ENCODE results near the gene PLTP.
"Not testable (repeated sequence)": the region's sequence is repeated elsewhere in the genome, so short reads cannot be mapped to it uniquely, and the experiment has no call there.

The PLTP gene

DNA sequence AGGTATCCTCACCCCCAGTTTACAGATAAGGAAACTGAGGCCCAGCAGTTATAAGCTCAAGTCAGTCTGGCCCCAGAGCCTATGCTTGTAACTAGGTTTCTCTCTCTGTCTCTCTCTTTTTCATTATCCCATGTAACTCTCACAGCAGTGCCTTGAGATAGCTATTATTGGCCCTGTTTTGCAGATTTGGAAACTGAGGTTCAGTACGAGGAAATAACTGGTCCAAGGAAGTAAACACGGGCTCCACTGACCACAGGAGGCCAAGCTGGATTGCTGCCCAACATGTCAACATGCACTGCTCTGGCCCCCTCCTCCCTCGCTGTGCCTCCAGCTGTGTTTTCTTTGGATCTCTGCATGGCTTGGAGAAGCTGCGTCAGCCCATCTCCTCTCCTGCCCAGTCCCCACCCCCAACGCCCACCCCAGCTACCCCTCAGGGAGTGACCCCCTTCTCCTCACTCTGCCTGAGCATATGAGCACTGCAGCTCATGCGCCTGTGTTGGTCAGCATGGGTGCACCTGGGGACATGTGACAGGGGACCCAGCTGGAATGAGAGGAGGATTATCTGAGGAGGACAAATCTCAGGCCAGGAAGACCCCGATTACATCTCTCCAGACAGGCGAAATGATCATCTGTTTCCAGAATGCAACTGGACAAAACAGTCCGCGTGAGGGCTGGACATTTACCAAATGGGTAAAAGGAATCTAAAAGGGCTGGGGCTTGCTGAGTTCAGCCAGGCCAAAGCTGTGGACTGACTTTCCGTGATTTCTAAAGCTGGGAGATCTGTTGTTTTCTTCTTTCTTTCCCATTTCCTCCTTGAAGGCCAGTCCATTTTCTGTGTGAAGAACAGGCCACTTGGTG, 7.8 kb upstream of the PLTP start:
- no peak for DNase-seq

DNA sequence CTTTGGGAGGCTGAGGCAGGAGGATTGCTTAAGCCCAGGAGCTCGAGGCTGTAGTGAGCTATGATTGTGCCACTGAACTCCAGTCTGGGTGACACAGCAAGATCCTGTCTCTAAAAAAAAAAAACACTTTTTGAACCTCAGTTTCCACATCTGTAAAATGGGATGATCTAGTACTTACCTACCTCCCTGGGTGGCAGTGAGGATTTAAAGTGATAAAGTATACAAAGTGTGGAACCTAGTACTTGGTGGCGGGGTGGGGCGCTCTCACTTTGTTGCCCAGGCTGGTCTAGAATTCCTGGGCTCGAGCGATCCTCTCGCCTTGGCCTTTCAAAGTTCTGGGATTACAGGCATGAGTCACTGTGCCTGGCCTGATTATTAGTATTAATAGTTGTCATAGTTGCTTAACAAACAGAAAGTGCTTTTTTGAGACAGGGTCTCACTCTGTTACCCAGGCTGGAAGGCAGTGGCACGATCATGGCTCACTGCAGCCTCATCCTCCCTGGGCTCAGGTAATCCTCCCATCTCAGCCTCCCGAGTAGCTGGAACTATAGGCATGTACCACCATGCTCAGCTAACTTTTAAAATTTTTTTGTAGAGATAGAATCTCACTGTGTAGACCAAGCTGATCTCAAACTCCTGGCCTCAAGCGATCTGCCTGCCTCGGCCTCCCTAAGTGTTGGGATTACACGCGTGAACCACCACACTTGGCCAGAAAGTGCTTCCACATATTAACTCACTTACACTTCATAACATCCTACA, 7.0 kb upstream of the PLTP start:
- DNase-seq, result no peak

DNA sequence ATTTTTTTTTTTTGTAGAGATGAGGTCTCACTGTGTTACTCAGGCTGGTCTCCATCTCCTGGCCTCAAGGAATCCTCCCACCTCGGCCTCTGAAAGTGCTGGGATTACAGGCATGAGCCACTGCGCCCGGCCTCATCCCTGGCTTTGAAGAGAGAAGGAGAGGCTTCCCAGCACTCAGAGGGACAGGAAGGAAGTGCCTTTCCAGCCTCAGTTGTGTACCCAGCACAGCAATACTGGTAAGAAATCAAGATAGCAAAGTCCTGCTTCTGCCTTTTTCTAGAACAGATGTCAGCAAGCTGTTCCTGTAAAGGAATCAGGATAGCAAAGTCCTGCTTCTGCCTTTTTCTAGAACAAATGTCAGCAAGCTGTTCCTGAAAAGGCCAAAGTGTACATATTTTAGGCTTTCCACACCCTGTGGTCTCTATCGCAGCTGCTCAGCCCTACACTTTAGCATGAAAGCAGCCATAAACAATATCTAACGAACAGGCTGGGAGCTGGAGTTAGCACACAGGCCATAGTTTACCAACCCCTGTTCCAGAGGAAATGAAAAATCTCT, 6.3 kb upstream of the PLTP start:
- DNase-seq, result no peak

- no peak for DNase-seq
Measured at GRCh38 chr20:45917790-45918141, 5.8 kb upstream of the PLTP start.

DNA sequence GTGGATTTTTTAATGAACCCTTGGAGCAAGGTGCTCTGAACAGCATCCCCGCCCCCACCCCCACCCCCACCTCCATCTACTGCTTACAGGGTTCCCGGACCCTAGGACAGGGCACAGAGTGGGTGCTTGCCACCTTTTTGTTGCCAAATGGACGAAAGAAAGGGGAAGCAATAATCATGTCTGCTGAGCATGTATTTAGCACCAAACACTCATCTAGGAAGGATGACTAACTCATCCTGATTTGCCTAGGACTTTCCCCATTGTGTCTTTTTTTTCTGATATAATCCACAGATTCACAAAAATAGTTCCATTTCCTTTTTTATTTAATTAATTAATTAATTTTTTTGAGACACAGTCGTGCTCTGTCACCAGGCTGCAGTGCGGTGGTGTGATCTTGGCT, 1.2 kb upstream of the PLTP start:
- no peak for DNase-seq

DNA sequence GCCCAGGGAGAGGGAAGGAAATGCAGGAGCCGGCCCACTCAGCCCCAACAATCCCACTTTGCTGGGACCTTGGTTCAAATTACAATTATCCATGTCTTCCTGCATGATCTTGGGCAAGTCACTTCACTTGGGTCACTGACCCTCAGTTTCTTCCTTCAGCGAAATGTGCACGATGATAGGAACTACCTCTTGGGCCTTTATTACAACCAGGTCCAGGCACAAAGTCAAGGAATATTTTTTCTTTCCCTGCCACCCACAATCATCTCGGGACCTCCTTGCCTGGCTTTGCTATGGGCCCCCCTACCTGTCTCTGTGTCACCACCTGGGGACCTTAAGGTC, 358 bp upstream of the PLTP start:
- no peak for DNase-seq

DNA sequence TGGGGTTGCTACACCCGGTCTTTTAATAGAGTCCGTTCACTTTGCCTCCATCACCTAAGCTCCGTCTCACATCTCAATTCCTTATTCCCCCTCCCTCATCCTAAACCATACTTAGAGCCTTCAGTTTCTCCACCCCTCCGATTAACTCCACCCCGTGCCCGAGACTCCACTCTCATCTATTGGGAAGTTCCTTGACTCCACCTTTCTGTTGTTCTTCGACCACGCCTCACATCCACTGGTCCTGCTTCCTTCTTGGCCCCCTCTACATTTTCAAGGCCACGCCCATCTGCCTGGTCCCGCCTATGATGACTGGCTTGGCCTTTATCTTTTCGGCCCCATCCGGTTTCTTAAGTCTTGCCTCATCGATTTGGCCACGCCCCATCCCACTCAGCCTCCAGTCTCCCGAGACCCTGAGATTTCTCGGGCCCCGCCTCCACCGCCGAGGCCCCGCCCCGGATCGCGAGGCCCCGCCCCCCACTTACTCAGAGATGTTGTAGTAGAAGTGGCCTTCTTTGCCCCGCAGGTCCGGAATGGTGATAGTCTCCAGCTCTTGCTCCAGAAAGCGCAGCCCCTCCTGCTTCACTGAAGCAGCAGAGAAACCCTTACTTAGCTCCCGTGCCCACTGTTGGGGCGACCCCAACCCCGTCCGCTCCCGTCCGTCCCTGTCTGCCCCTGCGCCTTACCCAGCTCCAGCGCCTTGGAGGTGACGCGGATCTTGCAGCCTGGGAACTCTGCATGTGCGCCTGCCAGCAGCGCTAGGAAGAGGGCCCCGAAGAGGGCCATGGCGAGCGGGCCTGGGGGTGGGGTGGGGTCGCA, 1.1 kb downstream of the PLTP start:
- no peak for DNase-seq

DNA sequence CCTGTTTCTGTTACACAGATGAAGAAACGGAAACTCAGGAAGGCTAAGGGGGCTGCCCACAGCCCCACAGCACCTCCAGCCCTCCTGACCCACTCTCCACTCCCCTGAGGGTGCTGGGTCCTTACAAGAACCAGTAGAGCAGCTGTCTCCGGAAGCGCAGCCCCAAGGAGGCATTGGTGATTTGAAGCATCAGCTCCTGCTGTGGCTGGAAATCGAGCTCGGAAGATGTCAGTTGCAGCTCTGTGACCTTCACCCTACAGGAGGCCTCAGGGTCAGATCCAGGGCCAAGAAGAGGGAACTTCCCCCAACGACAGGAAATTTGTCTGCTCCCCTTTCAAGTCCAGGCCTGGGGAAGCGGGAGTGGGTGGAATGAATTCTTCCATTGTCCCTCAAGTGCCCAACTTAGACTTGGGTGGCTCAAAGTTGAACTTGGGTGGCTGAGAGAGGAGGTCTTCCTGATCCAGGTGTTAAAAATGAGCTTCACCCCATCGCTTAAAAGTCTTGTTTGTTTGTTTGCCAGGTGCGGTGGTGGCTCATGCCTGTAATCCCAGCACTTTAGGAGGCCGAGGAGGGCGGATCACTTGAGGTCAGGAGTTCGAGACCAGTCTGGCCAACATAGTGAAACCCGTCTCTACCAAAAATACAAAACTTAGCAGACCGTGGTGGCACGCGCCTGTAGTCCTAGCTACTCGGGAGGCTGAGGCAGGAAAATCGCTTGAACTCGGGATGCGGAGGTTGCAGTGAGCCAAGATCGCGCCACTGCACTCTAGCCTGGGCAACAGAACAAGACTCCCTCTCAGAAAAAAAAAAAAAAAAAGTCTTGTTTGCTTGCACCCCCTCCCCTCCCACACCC, 1.9 kb downstream of the PLTP start:
- DNase-seq, result no peak

GRCh38 chr20:45909336-45909808, 2.6 kb downstream of the PLTP start:
- no peak for DNase-seq

- DNase-seq, result no peak
Measured at GRCh38 chr20:45908084-45908483, 3.9 kb downstream of the PLTP start.

- no peak for DNase-seq
Measured at GRCh38 chr20:45907219-45907948, 4.6 kb downstream of the PLTP start.

DNA sequence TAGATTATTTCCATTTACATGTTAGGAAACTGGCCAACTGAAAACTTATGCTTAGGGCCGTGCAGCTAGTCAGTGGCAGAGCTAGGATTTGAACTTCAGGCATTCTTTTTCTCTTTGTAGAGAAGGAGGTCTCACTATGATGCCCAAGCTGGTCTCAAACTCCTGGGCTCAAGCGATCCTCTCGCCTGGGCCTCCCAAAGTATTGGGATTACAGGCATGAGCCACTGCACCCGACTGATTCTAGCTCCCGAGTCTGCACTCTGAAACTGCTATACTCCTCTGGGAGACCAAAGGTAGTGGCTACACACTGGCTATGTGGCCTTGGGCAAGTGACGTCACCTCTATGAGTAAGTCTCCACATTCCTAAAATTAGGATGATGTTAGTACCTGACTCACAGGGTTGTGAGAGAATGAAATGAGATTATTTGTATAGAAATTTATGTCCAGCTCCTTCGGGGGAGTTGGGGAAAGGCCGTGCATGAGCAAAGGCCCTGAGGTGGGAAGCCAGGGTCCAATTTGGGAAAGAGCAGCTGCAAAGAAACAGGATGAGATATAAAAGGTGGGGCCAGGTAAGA, 6.4 kb downstream of the PLTP start:
- no peak for DNase-seq

DNA sequence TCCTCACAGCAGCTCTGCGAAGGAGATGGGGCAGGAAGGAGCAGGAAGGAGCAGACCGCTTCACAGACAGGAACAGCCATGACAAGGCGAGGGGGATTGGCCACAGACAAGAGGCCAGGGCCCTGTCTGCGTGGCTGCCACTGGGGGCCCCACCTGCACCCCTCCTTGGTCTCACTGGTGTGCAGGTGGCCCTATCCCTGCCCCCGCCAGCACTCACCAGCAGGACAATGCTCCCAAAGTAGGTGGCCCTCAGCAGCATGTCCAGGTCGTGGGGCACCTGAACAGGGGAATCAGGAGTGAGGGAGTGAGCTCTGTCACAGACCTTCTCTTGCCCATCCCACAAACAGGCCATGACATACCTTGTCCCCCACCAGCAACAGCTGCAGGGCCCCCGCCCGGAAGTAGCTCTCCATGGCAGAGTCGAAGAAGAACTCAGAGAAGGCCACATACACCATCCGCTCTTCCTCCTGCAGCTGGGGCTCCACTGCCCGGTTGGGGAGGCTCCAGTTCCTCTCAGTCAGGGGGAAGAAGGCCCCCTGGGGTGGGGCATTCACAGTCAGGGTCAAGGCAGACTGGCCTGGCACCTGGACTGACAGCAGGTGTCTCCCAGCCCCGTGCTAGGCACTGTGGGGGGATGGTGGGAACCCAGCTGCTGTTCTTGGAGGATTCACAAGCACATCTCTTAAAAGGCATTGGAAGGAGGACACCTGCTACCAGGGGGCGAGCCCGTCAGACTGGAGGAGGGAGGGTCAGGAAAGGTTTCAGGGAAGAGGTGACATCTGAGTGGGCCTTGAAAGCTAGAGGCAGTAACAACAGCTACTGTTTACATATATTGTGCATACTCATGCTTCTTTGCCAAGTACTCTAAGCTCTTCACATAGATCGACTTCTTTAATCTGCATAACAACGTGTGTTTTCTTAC, 7.1 kb downstream of the PLTP start:
- no peak for DNase-seq

DNA sequence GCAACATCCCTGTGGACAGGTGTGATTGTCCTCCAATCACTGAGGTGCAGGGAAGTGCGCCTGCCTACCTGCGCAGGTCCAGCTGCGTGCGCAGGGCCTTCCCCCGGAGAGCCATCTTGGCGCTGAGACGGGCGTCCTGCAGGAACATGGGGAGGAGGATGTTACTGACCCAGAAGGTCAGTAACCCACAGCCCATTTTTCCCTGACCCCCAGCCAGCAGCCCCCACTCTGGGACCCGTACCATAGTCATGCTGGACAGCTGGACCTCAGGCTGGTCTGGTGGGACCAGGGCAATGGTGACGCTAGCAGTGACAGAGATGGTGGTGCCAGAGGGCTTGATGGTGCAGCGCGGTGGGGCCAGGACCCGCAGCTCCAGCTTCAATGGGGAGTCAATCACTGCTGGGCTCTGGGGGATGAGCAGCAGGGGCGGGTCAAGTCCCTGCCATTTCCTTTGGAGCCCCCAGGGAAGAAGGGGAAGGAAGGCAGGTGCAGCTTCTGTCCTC, 9.7 kb downstream of the PLTP start:
- DNase-seq, result no peak

DNA sequence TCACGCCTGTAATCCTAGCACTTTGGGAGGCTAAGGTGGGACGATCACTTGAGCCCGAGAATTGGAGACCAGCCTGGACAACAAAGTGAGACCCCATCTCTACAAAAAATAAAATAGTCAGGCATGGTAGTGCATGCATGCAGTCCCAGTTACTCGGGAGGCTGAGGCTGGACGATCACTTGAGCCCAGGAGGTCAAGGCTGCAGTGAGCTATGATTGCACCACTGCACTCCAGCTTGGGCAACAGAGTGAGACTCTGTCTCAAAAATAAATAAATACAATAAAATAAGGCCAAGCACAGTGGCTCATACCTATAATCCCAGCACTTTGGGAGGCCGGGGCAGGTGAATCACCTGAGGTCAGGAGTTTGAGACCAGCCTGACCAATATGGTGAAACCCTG, 10.6 kb downstream of the PLTP start:
- not testable (repeated sequence) for DNase-seq

DNA sequence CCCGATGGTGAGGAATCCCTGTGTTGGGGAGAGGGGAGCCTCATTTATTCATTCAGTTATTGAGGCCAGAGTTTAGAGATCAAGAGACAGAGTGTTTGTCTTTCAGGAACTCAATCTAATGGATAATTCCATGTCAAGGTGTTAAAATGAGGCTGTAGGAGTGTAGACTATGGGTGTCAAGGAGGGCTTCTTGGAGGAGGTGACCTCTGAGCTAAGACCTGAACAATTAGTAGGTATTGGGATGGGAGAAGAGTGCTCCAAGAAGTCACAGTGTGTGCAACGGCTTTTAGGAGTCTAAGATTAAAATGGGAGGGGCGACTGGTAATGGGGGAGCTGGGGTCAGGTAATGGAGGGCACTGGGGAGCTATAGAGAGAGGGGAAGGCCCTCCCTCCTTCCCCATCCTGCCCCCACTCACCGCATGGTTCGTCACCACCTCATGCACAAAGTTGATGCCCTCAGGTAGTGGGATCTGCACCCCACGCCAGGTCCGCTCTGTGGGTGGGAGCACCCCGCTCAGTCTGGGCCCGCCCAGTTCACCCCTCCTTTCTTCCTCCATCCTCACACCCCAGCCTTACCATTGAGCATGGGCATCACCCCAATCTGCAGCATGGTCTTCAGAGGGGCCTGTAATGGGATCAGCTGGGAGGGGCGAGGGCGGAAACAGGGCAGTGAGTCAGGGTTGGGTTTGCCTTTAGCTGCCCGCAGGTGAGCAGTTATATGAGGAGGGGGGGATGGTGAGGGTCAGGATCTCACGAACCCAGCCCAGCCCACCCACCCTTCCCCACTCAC, 12.7 kb downstream of the PLTP start:
- no peak for DNase-seq

- no peak for DNase-seq
Measured at GRCh38 chr20:45898285-45898684, 13.7 kb downstream of the PLTP start.

GRCh38 chr20:45897692-45898091, 14.3 kb downstream of the PLTP start:
- DNase-seq, result no peak

DNA sequence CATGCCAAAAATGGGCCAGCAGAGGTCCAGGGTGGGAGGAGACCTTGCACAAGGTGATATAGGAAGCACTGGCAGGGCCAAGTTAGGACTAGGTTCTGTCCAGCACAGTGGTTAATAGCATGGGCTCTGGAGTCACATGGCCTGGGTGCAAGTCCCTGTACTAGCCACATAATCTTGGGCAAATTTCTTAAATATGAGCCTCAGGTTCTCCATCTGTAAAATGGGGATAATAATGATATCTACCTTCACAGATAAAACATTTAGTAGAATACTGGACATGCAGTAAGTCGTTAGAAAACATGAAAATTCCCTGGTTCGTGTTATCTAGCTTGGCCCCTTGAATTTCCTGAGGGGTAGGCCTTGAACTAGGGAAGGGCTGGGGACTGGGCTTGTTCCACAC, 14.7 kb downstream of the PLTP start:
- no peak for DNase-seq

All from cortex of kidney (tissue), 1 donor.